ENCODE results near the gene EIF2B1. TPM values are rescaled to one million over a fixed set of nuclear protein-coding genes. Genes with fewer than 3 reads are reported as not detected.

The EIF2B1 gene
- total RNA-seq, 1 donor from 2014 or later: 85.1 TPM

GRCh38 chr12:123670882-123671728, 37.6 kb upstream of the EIF2B1 start, which contains the start of gene TCTN2:
TSS of gene TCTN2 (plus strand) at chr12:123671113. CDS start at chr12:123671241, 128 bp downstream.
- Histone ChIP-seq H3F3A (ENCODE audit: low read depth) (peaks cover 4% of the 10 kb centered on the region), H3K4me1 (no peaks in the 10 kb centered on the region), H3K79me2 (ENCODE audit: low read depth) (no peaks in the 10 kb centered on the region), H3K27ac (no peak within 1 kb of the TSS), H2AFZ (replicated peaks) (peak within 1 kb of the TSS; percentile 93), H3K9ac (peak within 1 kb of the TSS; percentile 68), H3K27me3 (no peaks in the 10 kb centered on the region), H3K36me3 (no peaks in the 10 kb centered on the region), H3K4me2 (peak within 1 kb of the TSS; percentile 97), H3K4me3 (peak within 1 kb of the TSS; percentile 92), H4K20me1 (ENCODE audit: low read depth) (no peaks in the 10 kb centered on the region), H3K9me3 (ENCODE audit: low read depth) (no peaks in the 10 kb centered on the region)
- DNase-seq (ENCODE audit: low spot score): peak; percentile 97
- Mint-ChIP-seq H3K27ac (peak within 1 kb of the TSS; percentile 46), H3K36me3 (peaks cover 12% of the 10 kb centered on the region), H3K9me3 (no peaks in the 10 kb centered on the region), H3K4me1 (peaks cover 15% of the 10 kb centered on the region), H3K4me3 (peak within 1 kb of the TSS; percentile 92), H3K27me3 (ENCODE audit: insufficient read depth, low read depth) (peaks cover 6% of the 10 kb centered on the region)
- TF ChIP-seq EZH2phosphoT487 (IDR thresholded peaks at IDR 0.05) (no peak), EZH2 (IDR thresholded peaks at IDR 0.05) (no peak), CTCF (IDR thresholded peaks at IDR 0.05) (no peak)

GRCh38 chr12:123667771-123668170, 34.3 kb upstream of the EIF2B1 start:
- H3K36me3 Mint-ChIP-seq: peaks cover 7% of the 10 kb centered on the region

GRCh38 chr12:123659996-123660727, 26.7 kb upstream of the EIF2B1 start:
- no peaks in the 10 kb centered on the region for H3K27me3 ChIP-seq
- H3K9ac ChIP-seq: no peak overlapping the region
- peaks cover 4% of the 10 kb centered on the region for H3K36me3 ChIP-seq
- H3K36me3 Mint-ChIP-seq: peaks cover 16% of the 10 kb centered on the region
- no peaks in the 10 kb centered on the region for H3K9me3 ChIP-seq (ENCODE audit: low read depth)
- no peaks in the 10 kb centered on the region for H3F3A ChIP-seq (ENCODE audit: low read depth)
- no peaks in the 10 kb centered on the region for H3K4me1 ChIP-seq
- DNase-seq (ENCODE audit: low spot score): no peak
- H2AFZ ChIP-seq (replicated peaks): no peak overlapping the region
- TF ChIP-seq EZH2 (IDR thresholded peaks at IDR 0.05) (no peak), CTCF (IDR thresholded peaks at IDR 0.05) (no peak), EZH2phosphoT487 (IDR thresholded peaks at IDR 0.05) (no peak)
- H3K9me3 Mint-ChIP-seq: no peaks in the 10 kb centered on the region
- no peak overlapping the region for H3K27ac Mint-ChIP-seq
- no peak overlapping the region for H3K4me3 ChIP-seq
- no peaks in the 10 kb centered on the region for H3K79me2 ChIP-seq (ENCODE audit: low read depth)
- H3K4me2 ChIP-seq: no peak overlapping the region
- no peak overlapping the region for H3K4me3 Mint-ChIP-seq
- H3K4me1 Mint-ChIP-seq: no peaks in the 10 kb centered on the region
- H3K27me3 Mint-ChIP-seq (ENCODE audit: insufficient read depth, low read depth): no peaks in the 10 kb centered on the region
- no peak overlapping the region for H3K27ac ChIP-seq
- no peaks in the 10 kb centered on the region for H4K20me1 ChIP-seq (ENCODE audit: low read depth)

More at GRCh38 chr12:123667771-123668170, 34.3 kb upstream of the EIF2B1 start:
- H3K9ac ChIP-seq: no peak overlapping the region
- no peaks in the 10 kb centered on the region for H3K79me2 ChIP-seq (ENCODE audit: low read depth)
- no peaks in the 10 kb centered on the region for H3K36me3 ChIP-seq
- H3K4me2 ChIP-seq: no peak overlapping the region
- H3K9me3 ChIP-seq (ENCODE audit: low read depth): no peaks in the 10 kb centered on the region
- no peak for TF ChIP-seq EZH2 (IDR thresholded peaks at IDR 0.05)
- no peaks in the 10 kb centered on the region for H4K20me1 ChIP-seq (ENCODE audit: low read depth)
- Mint-ChIP-seq H3K27me3 (ENCODE audit: insufficient read depth, low read depth) (peaks cover 6% of the 10 kb centered on the region), H3K4me3 (no peak overlapping the region), H3K4me1 (peaks cover 13% of the 10 kb centered on the region), H3K27ac (no peak overlapping the region), H3K9me3 (no peaks in the 10 kb centered on the region)
- no peak for DNase-seq (ENCODE audit: low spot score)
- H3K27me3 ChIP-seq: no peaks in the 10 kb centered on the region
- H3K27ac ChIP-seq: no peak overlapping the region
- H3K4me1 ChIP-seq: no peaks in the 10 kb centered on the region
- no peak overlapping the region for H3K4me3 ChIP-seq
- peaks cover 4% of the 10 kb centered on the region for H3F3A ChIP-seq (ENCODE audit: low read depth)
- no peak overlapping the region for H2AFZ ChIP-seq (replicated peaks)
